ENCODE results near the gene NUDT16L1.
A peak's percentile ranks its signal among the peaks of the same experiment; 100 is the strongest.
"Not testable (repeated sequence)": the region's sequence is repeated elsewhere in the genome, so short reads cannot be mapped to it uniquely, and the experiment has no call there.

The NUDT16L1 gene

GRCh38 chr16:4693296-4693955, at the start of gene NUDT16L1:
NUDT16L1 (plus strand) TSS chr16:4693562; CDS start chr16:4693727, 165 bp downstream.
- peak; percentile 99 for DNase-seq (ENCODE audit: low spot score)
- peak within 1 kb of the TSS; percentile 82 for H3K4me3 Mint-ChIP-seq
- H3K9me3 Mint-ChIP-seq: no peaks in the 10 kb centered on the region
- H3K36me3 Mint-ChIP-seq (ENCODE audit: low read depth): peaks cover 10% of the 10 kb centered on the region
- H3K27ac Mint-ChIP-seq: peak within 1 kb of the TSS; percentile 83
- H3K27me3 Mint-ChIP-seq (ENCODE audit: low read depth): no peaks in the 10 kb centered on the region
- H3K4me1 Mint-ChIP-seq (ENCODE audit: low read depth): no peaks in the 10 kb centered on the region

GRCh38 chr16:4646773-4647643, 46.4 kb upstream of the NUDT16L1 start:
- Mint-ChIP-seq H3K36me3 (ENCODE audit: low read depth) (peaks cover 28% of the 10 kb centered on the region), H3K4me3 (no peak overlapping the region), H3K4me1 (ENCODE audit: low read depth) (peaks cover 20% of the 10 kb centered on the region), H3K9me3 (no peaks in the 10 kb centered on the region), H3K27me3 (ENCODE audit: low read depth) (no peaks in the 10 kb centered on the region), H3K27ac (no peak overlapping the region)
- no peak for DNase-seq (ENCODE audit: low spot score)

- Mint-ChIP-seq H3K27ac (no peak overlapping the region), H3K4me3 (no peak overlapping the region), H3K4me1 (ENCODE audit: low read depth) (peaks cover 20% of the 10 kb centered on the region), H3K27me3 (ENCODE audit: low read depth) (no peaks in the 10 kb centered on the region), H3K9me3 (no peaks in the 10 kb centered on the region), H3K36me3 (ENCODE audit: low read depth) (peaks cover 28% of the 10 kb centered on the region)
- DNase-seq (ENCODE audit: low spot score): no peak
Observed at GRCh38 chr16:4647644-4647980, 45.8 kb upstream of the NUDT16L1 start.

- Mint-ChIP-seq H3K9me3 (no peaks in the 10 kb centered on the region), H3K27me3 (ENCODE audit: low read depth) (no peaks in the 10 kb centered on the region), H3K36me3 (ENCODE audit: low read depth) (peaks cover 33% of the 10 kb centered on the region), H3K4me1 (ENCODE audit: low read depth) (peaks cover 20% of the 10 kb centered on the region), H3K27ac (no peak overlapping the region), H3K4me3 (no peak overlapping the region)
- DNase-seq (ENCODE audit: low spot score): no peak
Observed at GRCh38 chr16:4648917-4649316, 44.4 kb upstream of the NUDT16L1 start.

- H3K4me3 Mint-ChIP-seq: no peak overlapping the region
- no peaks in the 10 kb centered on the region for H3K9me3 Mint-ChIP-seq
- H3K27ac Mint-ChIP-seq: no peak overlapping the region
- H3K36me3 Mint-ChIP-seq (ENCODE audit: low read depth): peaks cover 37% of the 10 kb centered on the region
- H3K27me3 Mint-ChIP-seq (ENCODE audit: low read depth): no peaks in the 10 kb centered on the region
- DNase-seq (ENCODE audit: low spot score): no peak
- H3K4me1 Mint-ChIP-seq (ENCODE audit: low read depth): peaks cover 20% of the 10 kb centered on the region
Observed at GRCh38 chr16:4649744-4650442, 43.5 kb upstream of the NUDT16L1 start.

GRCh38 chr16:4650443-4651074, 42.8 kb upstream of the NUDT16L1 start:
- H3K4me1 Mint-ChIP-seq (ENCODE audit: low read depth): peaks cover 17% of the 10 kb centered on the region
- H3K4me3 Mint-ChIP-seq; H3K27me3 Mint-ChIP-seq (ENCODE audit: low read depth); H3K9me3 Mint-ChIP-seq; H3K27ac Mint-ChIP-seq: not testable (repeated sequence)
- peaks cover 34% of the 10 kb centered on the region for H3K36me3 Mint-ChIP-seq (ENCODE audit: low read depth)
- DNase-seq (ENCODE audit: low spot score): peak; percentile 66

GRCh38 chr16:4651827-4652226, 41.5 kb upstream of the NUDT16L1 start:
- Mint-ChIP-seq H3K4me3 (no peak overlapping the region), H3K4me1 (ENCODE audit: low read depth) (peaks cover 17% of the 10 kb centered on the region), H3K27me3 (ENCODE audit: low read depth) (no peaks in the 10 kb centered on the region), H3K36me3 (ENCODE audit: low read depth) (peaks cover 35% of the 10 kb centered on the region), H3K27ac (no peak overlapping the region), H3K9me3 (no peaks in the 10 kb centered on the region)
- DNase-seq (ENCODE audit: low spot score): no peak

GRCh38 chr16:4652561-4652960, 40.8 kb upstream of the NUDT16L1 start:
- H3K9me3 Mint-ChIP-seq: no peaks in the 10 kb centered on the region

GRCh38 chr16:4654011-4654963, 39.1 kb upstream of the NUDT16L1 start:
- no peak for DNase-seq (ENCODE audit: low spot score)
- Mint-ChIP-seq H3K36me3 (ENCODE audit: low read depth) (peaks cover 32% of the 10 kb centered on the region), H3K4me1 (ENCODE audit: low read depth) (peaks cover 9% of the 10 kb centered on the region), H3K27me3 (ENCODE audit: low read depth) (no peaks in the 10 kb centered on the region), H3K9me3 (no peaks in the 10 kb centered on the region), H3K4me3 (no peak overlapping the region), H3K27ac (no peak overlapping the region)

More at GRCh38 chr16:4652561-4652960, 40.8 kb upstream of the NUDT16L1 start:
- no peak overlapping the region for H3K4me3 Mint-ChIP-seq
- H3K36me3 Mint-ChIP-seq (ENCODE audit: low read depth): peaks cover 35% of the 10 kb centered on the region
- peaks cover 11% of the 10 kb centered on the region for H3K4me1 Mint-ChIP-seq (ENCODE audit: low read depth)
- no peak for DNase-seq (ENCODE audit: low spot score)
- H3K27me3 Mint-ChIP-seq (ENCODE audit: low read depth): no peaks in the 10 kb centered on the region
- no peak overlapping the region for H3K27ac Mint-ChIP-seq

GRCh38 chr16:4654964-4655590, 38.3 kb upstream of the NUDT16L1 start:
- Mint-ChIP-seq H3K27me3 (ENCODE audit: low read depth) (no peaks in the 10 kb centered on the region), H3K9me3 (no peaks in the 10 kb centered on the region), H3K4me1 (ENCODE audit: low read depth) (peaks cover 10% of the 10 kb centered on the region), H3K36me3 (ENCODE audit: low read depth) (peaks cover 31% of the 10 kb centered on the region), H3K27ac (no peak overlapping the region), H3K4me3 (no peak overlapping the region)
- DNase-seq (ENCODE audit: low spot score): no peak

GRCh38 chr16:4655801-4656200, 37.6 kb upstream of the NUDT16L1 start:
- peaks cover 12% of the 10 kb centered on the region for H3K4me1 Mint-ChIP-seq (ENCODE audit: low read depth)
- H3K27ac Mint-ChIP-seq: no peak overlapping the region
- no peak for DNase-seq (ENCODE audit: low spot score)
- H3K4me3 Mint-ChIP-seq: no peak overlapping the region
- no peaks in the 10 kb centered on the region for H3K9me3 Mint-ChIP-seq
- no peaks in the 10 kb centered on the region for H3K27me3 Mint-ChIP-seq (ENCODE audit: low read depth)
- H3K36me3 Mint-ChIP-seq (ENCODE audit: low read depth): peaks cover 25% of the 10 kb centered on the region

GRCh38 chr16:4656221-4656620, 37.1 kb upstream of the NUDT16L1 start:
- H3K27ac Mint-ChIP-seq: no peak overlapping the region
- H3K9me3 Mint-ChIP-seq: no peaks in the 10 kb centered on the region
- peaks cover 15% of the 10 kb centered on the region for H3K4me1 Mint-ChIP-seq (ENCODE audit: low read depth)
- no peaks in the 10 kb centered on the region for H3K27me3 Mint-ChIP-seq (ENCODE audit: low read depth)
- peaks cover 21% of the 10 kb centered on the region for H3K36me3 Mint-ChIP-seq (ENCODE audit: low read depth)
- DNase-seq (ENCODE audit: low spot score): no peak
- H3K4me3 Mint-ChIP-seq: no peak overlapping the region

All from T-helper 2 cell treated with Interferon-gamma antibody and Interleukin-4, amounts not matched to agents 5 μg/mL and 100 μg/mL, for 36 hours (primary cell).